ENCODE measurements around the gene SIK1.
"Not testable (repeated sequence)": the region's sequence is repeated elsewhere in the genome, so short reads cannot be mapped to it uniquely, and the experiment has no call there.

SIK1 gene

GRCh38 chr21:43383351-43383750 is 43.6 kb downstream of the SIK1 start:
- not testable (repeated sequence) for DNase-seq

GRCh38 chr21:43382902-43383301 is 44.0 kb downstream of the SIK1 start:
- not testable (repeated sequence) for DNase-seq

- DNase-seq = not testable (repeated sequence)
Observed at GRCh38 chr21:43380852-43381533, 45.9 kb downstream of the SIK1 start.

- not testable (repeated sequence) for DNase-seq
Observed at GRCh38 chr21:43380337-43380736, 46.6 kb downstream of the SIK1 start.

- DNase-seq = not testable (repeated sequence)
Observed at GRCh38 chr21:43379626-43380122, 47.3 kb downstream of the SIK1 start.

GRCh38 chr21:43376478-43376882 is 50.5 kb downstream of the SIK1 start:
- no peak for DNase-seq

GRCh38 chr21:43375837-43376477 is 51.0 kb downstream of the SIK1 start:
- DNase-seq = no peak

GRCh38 chr21:43375006-43375836 is 51.7 kb downstream of the SIK1 start:
- no peak for DNase-seq

- no peak for DNase-seq
Observed at GRCh38 chr21:43374228-43374885, 52.6 kb downstream of the SIK1 start.

- DNase-seq = no peak
Observed at GRCh38 chr21:43373362-43374227, 53.3 kb downstream of the SIK1 start.

GRCh38 chr21:43372663-43373361 is 54.1 kb downstream of the SIK1 start:
- DNase-seq = no peak

GRCh38 chr21:43371786-43372185 is 55.1 kb downstream of the SIK1 start:
- DNase-seq = no peak

GRCh38 chr21:43370888-43371570 is 55.9 kb downstream of the SIK1 start:
- no peak for DNase-seq

GRCh38 chr21:43370091-43370658 is 56.8 kb downstream of the SIK1 start:
- no peak for DNase-seq

GRCh38 chr21:43369596-43370090 is 57.3 kb downstream of the SIK1 start:
- no peak for DNase-seq

- DNase-seq = no peak
Observed at GRCh38 chr21:43369124-43369523, 57.8 kb downstream of the SIK1 start.

GRCh38 chr21:43368685-43369084 is 58.2 kb downstream of the SIK1 start:
- DNase-seq = no peak

GRCh38 chr21:43367859-43368258 is 59.1 kb downstream of the SIK1 start:
- no peak for DNase-seq

GRCh38 chr21:43367296-43367695 is 59.6 kb downstream of the SIK1 start:
- DNase-seq = no peak

GRCh38 chr21:43366656-43367055 is 60.3 kb downstream of the SIK1 start:
- no peak for DNase-seq
